Neural progenitor cell (in vitro differentiated cells): ENCODE results near the gene RORC. TPM values are rescaled to one million over a fixed set of nuclear protein-coding genes. Genes with fewer than 3 reads are reported as not detected.

Source experiments
- DNase-seq: peaks from one replicate; pipeline ENCODE4 v3.0.0-alpha.2; 2016; ENCODE audit warnings: low spot score
- H2AFZ ChIP-seq: fragments of 200-600 bp; sonication (generic); replicated peaks from 2 replicates; pipeline ENCODE4 v1.6.1; 2016; ENCODE audit warnings: antibody characterized with exemption
- H3F3A ChIP-seq: fragments of 200-600 bp; sonication (generic); 2 replicates; pipeline ENCODE4 v1.6.1; 2016; ENCODE audit warnings: antibody characterized with exemption, low read depth
- H3K27ac ChIP-seq: fragments of 200-600 bp; sonication (generic); 2 replicates; pipeline ENCODE4 v1.5.1; 2016; ENCODE audit warnings: mild to moderate bottlenecking
- H3K27me3 ChIP-seq: fragments of 200-600 bp; sonication (generic); 2 replicates; pipeline ENCODE4 v1.6.1; 2016; ENCODE audit warnings: mild to moderate bottlenecking, moderate library complexity
- H3K36me3 ChIP-seq: fragments of 200-600 bp; sonication (generic); 2 replicates; pipeline ENCODE4 v1.5.1; 2016
- H3K4me1 ChIP-seq: fragments of 200-600 bp; sonication (generic); 2 replicates; pipeline ENCODE4 v1.6.1; 2016; ENCODE audit warnings: mixed run types
- H3K4me2 ChIP-seq: fragments of 200-600 bp; sonication (generic); 2 replicates; pipeline ENCODE4 v1.6.1; 2016
- H3K4me3 ChIP-seq: fragments of 200-600 bp; sonication (generic); 2 replicates; pipeline ENCODE4 v1.5.1; 2016
- H3K79me2 ChIP-seq: fragments of 200-600 bp; sonication (generic); 2 replicates; pipeline ENCODE4 v1.6.1; 2016; ENCODE audit warnings: low read depth
- H3K9ac ChIP-seq: fragments of 200-600 bp; sonication (generic); 2 replicates; pipeline ENCODE4 v1.6.1; 2016
- H3K9me3 ChIP-seq: fragments of 200-600 bp; sonication (generic); 2 replicates; pipeline ENCODE4 v1.5.1; 2016; ENCODE audit warnings: low read depth
- H4K20me1 ChIP-seq: fragments of 200-600 bp; sonication (generic); 2 replicates; pipeline ENCODE4 v1.6.1; 2016; ENCODE audit warnings: low read depth
- H3K27ac Mint-ChIP-seq: 3 replicates; pipeline ENCODE4 v1.8.0; 2021; ENCODE audit warnings: mixed read lengths
- H3K27me3 Mint-ChIP-seq: 2 replicates; pipeline ENCODE4 v1.8.0; 2022; ENCODE audit warnings: low read depth, mild to moderate bottlenecking, inconsistent platforms, moderate library complexity, mixed read lengths; ENCODE audit not compliant: insufficient read depth
- H3K36me3 Mint-ChIP-seq: 3 replicates; pipeline ENCODE4 v1.8.0; 2021; ENCODE audit warnings: mixed read lengths
- H3K4me1 Mint-ChIP-seq: 3 replicates; pipeline ENCODE4 v1.8.0; 2021; ENCODE audit warnings: mixed read lengths
- H3K4me3 Mint-ChIP-seq: 3 replicates; pipeline ENCODE4 v1.8.0; 2021; ENCODE audit warnings: mild to moderate bottlenecking, moderate library complexity, mixed read lengths
- H3K9me3 Mint-ChIP-seq: 3 replicates; pipeline ENCODE4 v1.8.0; 2020; ENCODE audit warnings: mixed read lengths
- CTCF ChIP-seq: fragments of 200-600 bp; sonication (generic); IDR thresholded peaks from 2 replicates; pipeline ENCODE4 v1.5.1; 2017; ENCODE audit warnings: antibody characterized with exemption, mild to moderate bottlenecking
- EZH2 ChIP-seq: fragments of 200-600 bp; sonication (generic); IDR thresholded peaks from 2 replicates; pipeline ENCODE4 v1.6.1; 2017; ENCODE audit warnings: antibody characterized with exemption, mild to moderate bottlenecking, moderate library complexity
- EZH2phosphoT487 ChIP-seq: fragments of 200-600 bp; sonication (generic); IDR thresholded peaks from 2 replicates; pipeline ENCODE4 v1.6.1; 2017; ENCODE audit warnings: antibody characterized with exemption
- total RNA-seq: library from RNA; depleted of rRNA; stranded (reverse); fragments of >200 nt; gene quantifications from 2 replicates; pipeline ENCODE4 v1.2.3, GENCODE V29; 2015; ENCODE audit warnings: low replicate concordance

The RORC gene
- total RNA-seq, 1 donor from 2014 or later, result not detected

DNA sequence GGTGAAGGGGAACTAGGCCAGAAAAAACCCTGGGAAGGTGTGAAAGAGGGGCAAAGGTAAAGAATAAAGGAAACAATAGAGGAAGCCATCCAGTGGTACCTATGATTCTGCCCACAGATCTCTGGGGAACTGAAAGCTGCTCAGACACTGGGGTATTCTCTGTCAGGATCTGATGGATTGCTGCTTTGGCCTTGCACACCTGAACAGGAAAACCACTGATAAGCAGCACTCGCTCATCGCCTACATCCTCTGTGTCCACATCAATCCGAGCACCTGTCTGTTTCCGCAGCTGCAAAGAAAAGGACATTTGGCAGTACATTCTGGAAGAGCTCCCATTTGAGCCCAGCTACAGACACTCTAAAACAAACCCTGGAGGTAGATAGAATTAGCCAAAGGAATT lies 51.8 kb downstream of the RORC start:
- Histone ChIP-seq H3K4me2 (no peak overlapping the region), H2AFZ (no peak overlapping the region), H4K20me1 (no peaks in the 10 kb centered on the region), H3K79me2 (no peaks in the 10 kb centered on the region), H3K27me3 (no peaks in the 10 kb centered on the region), H3K4me1 (no peaks in the 10 kb centered on the region), H3K4me3 (no peak overlapping the region), H3F3A (no peaks in the 10 kb centered on the region), H3K36me3 (no peaks in the 10 kb centered on the region), H3K9me3 (no peaks in the 10 kb centered on the region), H3K9ac (no peak overlapping the region), H3K27ac (no peak overlapping the region)
- no peaks in the 10 kb centered on the region for H3K9me3 Mint-ChIP-seq
- no peak for DNase-seq
- H3K27ac Mint-ChIP-seq, result no peak overlapping the region
- TF ChIP-seq CTCF (no peak), EZH2 (no peak), EZH2phosphoT487 (no peak)
- H3K36me3 Mint-ChIP-seq, result peaks cover 33% of the 10 kb centered on the region
- no peaks in the 10 kb centered on the region for H3K4me1 Mint-ChIP-seq
- H3K4me3 Mint-ChIP-seq, result no peak overlapping the region
- H3K27me3 Mint-ChIP-seq, result no peaks in the 10 kb centered on the region

DNA sequence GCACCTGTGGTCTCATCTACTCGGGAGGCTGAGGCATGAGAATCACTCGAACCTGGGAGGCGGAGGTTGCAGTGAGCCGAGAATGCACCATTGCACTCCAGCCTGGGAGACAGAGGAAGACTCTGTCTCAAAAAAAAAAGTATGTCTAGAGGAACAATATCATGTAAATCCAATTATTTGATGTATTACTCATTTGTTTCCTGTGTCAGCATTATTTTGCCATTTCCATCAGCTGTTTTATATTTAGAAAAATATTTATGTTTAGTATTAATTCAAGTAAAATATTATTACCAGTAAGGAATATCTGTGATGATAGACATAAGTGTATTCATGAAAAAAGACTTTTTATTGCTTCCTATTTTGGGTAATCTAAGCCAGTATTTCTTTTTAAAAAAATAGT lies 54.3 kb downstream of the RORC start:
- no peak for DNase-seq
- no peak overlapping the region for H3K27ac Mint-ChIP-seq
- Histone ChIP-seq H4K20me1 (no peaks in the 10 kb centered on the region), H3K79me2 (no peaks in the 10 kb centered on the region), H3K9ac (no peak overlapping the region), H3K36me3 (no peaks in the 10 kb centered on the region), H3K27ac (no peak overlapping the region), H3K4me2 (no peak overlapping the region), H2AFZ (no peak overlapping the region), H3K27me3 (no peaks in the 10 kb centered on the region), H3K4me3 (no peak overlapping the region), H3F3A (no peaks in the 10 kb centered on the region), H3K4me1 (no peaks in the 10 kb centered on the region), H3K9me3 (no peaks in the 10 kb centered on the region)
- no peak overlapping the region for H3K4me3 Mint-ChIP-seq
- no peak for TF ChIP-seq EZH2phosphoT487
- TF ChIP-seq CTCF, result no peak
- TF ChIP-seq EZH2, result no peak
- H3K36me3 Mint-ChIP-seq, result peaks cover 33% of the 10 kb centered on the region
- no peaks in the 10 kb centered on the region for H3K27me3 Mint-ChIP-seq
- no peaks in the 10 kb centered on the region for H3K4me1 Mint-ChIP-seq
- H3K9me3 Mint-ChIP-seq, result no peaks in the 10 kb centered on the region

GRCh38 chr1:151776665-151777062 lies 54.9 kb downstream of the RORC start:
- peaks cover 33% of the 10 kb centered on the region for H3K36me3 Mint-ChIP-seq
- H3K4me1 Mint-ChIP-seq, result no peaks in the 10 kb centered on the region
- no peaks in the 10 kb centered on the region for H3K27me3 ChIP-seq
- H3K27ac Mint-ChIP-seq, result no peak overlapping the region
- H3K27ac ChIP-seq, result no peak overlapping the region
- H3K9me3 ChIP-seq, result no peaks in the 10 kb centered on the region
- no peaks in the 10 kb centered on the region for H3K9me3 Mint-ChIP-seq
- no peaks in the 10 kb centered on the region for H3F3A ChIP-seq
- no peak overlapping the region for H3K4me3 ChIP-seq
- no peak overlapping the region for H2AFZ ChIP-seq
- no peak for TF ChIP-seq EZH2
- no peak for TF ChIP-seq CTCF
- no peak for TF ChIP-seq EZH2phosphoT487
- H3K4me2 ChIP-seq, result no peak overlapping the region
- no peaks in the 10 kb centered on the region for H3K27me3 Mint-ChIP-seq
- H3K79me2 ChIP-seq, result no peaks in the 10 kb centered on the region
- H3K4me1 ChIP-seq, result no peaks in the 10 kb centered on the region
- no peaks in the 10 kb centered on the region for H3K36me3 ChIP-seq
- no peak for DNase-seq
- H4K20me1 ChIP-seq, result no peaks in the 10 kb centered on the region
- no peak overlapping the region for H3K4me3 Mint-ChIP-seq
- no peak overlapping the region for H3K9ac ChIP-seq
